ENCODE data around the gene MTHFD2L.

The MTHFD2L gene

DNA sequence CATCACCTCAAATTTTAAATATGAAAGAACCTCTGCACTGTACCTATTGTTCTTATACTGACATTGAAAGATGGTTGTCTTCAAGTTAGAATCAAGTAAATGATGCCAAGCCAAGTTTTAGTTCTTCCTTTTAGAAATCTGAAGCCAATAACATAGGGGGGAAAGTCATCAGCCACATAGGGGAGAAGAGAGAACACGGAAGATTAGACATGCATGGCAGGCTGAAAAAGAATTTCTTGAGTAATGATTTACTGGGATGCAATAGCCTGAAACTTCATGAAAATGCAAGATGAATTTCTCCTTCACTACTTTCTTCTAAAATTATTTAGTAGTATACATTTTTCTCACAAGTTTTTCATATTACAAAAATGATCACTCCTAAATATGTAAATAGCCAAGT is 136.8 kb downstream of the MTHFD2L start:
- FAIRE-seq = no peak
- no peak for DNase-seq (ENCODE audit: insufficient read length, low spot score)
- TF ChIP-seq, protein P1, sequence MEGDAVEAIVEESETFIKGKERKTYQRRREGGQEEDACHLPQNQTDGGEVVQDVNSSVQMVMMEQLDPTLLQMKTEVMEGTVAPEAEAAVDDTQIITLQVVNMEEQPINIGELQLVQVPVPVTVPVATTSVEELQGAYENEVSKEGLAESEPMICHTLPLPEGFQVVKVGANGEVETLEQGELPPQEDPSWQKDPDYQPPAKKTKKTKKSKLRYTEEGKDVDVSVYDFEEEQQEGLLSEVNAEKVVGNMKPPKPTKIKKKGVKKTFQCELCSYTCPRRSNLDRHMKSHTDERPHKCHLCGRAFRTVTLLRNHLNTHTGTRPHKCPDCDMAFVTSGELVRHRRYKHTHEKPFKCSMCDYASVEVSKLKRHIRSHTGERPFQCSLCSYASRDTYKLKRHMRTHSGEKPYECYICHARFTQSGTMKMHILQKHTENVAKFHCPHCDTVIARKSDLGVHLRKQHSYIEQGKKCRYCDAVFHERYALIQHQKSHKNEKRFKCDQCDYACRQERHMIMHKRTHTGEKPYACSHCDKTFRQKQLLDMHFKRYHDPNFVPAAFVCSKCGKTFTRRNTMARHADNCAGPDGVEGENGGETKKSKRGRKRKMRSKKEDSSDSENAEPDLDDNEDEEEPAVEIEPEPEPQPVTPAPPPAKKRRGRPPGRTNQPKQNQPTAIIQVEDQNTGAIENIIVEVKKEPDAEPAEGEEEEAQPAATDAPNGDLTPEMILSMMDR (IDR thresholded peaks at IDR 0.05; ENCODE audit: insufficient read depth, missing control alignments) = no peak

DNA sequence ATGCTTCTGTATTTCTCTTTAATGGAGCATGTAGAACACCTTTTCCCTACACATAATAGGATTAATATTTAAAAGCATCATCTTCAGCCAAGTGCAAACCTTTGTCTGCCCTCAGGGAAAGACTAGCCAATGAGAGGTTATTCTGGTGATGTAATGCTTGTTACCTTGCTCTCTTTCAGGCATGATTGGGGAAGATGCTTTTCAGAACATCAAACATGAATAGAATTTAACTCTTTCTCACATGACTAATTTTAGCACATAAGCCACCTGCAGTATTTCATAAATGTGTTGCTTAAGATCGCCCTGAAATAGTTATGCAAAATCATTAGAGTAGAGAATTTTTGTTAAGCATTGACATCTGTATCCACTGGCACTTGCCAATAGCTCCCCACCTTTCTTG is 139.6 kb downstream of the MTHFD2L start:
- no peak for FAIRE-seq
- TF ChIP-seq, protein P1 (IDR thresholded peaks at IDR 0.05; ENCODE audit: insufficient read depth, missing control alignments) = no peak

DNA sequence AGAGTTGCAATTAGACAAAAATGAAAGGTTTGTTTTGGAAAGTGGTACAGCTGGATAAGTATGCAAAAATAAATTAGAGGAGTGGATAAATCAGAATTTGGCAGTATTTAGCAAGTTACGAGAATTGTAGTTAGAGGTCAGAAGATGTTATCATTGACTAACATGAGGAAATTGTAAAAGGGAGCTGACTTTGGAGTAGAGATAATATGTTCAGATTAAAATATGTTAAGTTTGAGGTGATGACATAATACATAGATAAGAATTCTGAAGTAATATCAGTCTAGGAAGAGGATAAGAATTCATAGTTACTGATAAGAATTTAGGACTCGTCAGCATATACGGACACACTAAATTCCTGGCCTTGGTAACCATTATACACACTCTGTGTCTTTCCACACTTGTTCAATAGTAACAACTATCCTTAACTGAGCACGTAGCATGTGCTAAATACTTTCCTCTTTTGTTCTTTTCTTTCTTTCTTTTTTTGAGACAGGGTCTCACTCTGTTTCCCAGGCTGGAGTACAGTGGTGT is 146.2 kb downstream of the MTHFD2L start:
- DNase-seq (ENCODE audit: insufficient read length, low spot score) (no peak), FAIRE-seq (no peak)
- TF ChIP-seq, protein P1 (IDR thresholded peaks at IDR 0.05; ENCODE audit: insufficient read depth, missing control alignments) = no peak

More for the DNA sequence above, 139.6 kb downstream of the MTHFD2L start:
- no peak for DNase-seq (ENCODE audit: insufficient read length, low spot score)

DNA sequence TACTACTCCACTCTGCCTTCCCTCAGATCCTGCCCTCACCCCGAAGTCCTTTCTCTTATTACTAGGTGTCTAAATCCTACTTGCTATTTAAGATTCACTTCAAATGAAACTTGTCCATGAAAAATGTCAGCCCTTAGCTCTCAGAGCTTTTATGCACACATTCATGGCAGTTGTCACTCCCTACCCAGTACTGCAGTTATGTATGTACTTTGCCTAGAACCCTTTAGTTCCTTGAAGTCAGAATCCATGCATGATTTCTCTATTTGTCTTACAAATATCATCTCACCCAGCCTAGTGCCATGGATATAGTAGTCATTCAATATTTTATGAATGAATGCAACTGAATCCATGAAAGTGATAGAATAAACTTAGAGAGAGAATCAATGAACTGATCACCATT is 147.1 kb downstream of the MTHFD2L start:
- DNase-seq (ENCODE audit: insufficient read length, low spot score) = no peak
- FAIRE-seq = no peak
- TF ChIP-seq, protein P1 (IDR thresholded peaks at IDR 0.05; ENCODE audit: insufficient read depth, missing control alignments) = no peak

DNA sequence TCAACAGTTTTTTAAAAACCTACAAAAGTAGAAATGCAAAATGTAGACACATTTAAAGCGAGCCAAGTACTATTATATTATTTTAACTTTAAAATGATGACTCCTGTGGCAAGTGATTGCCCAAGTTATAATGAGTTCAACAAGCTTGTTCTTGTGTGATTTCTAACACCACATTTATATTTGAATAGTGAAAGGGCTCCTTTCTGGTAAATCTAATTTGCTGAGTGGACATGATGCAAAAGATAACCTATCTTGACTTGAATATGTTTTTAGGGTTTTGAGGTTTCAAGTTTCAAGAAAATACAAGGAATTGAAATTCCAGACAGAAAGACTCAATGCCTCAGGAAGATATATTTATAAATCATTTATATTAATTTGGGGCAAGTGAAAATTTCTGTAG is 149.3 kb downstream of the MTHFD2L start:
- DNase-seq (ENCODE audit: insufficient read length, low spot score) (no peak), FAIRE-seq (no peak)
- TF ChIP-seq, protein P1 (IDR thresholded peaks at IDR 0.05; ENCODE audit: insufficient read depth, missing control alignments) = no peak

DNA sequence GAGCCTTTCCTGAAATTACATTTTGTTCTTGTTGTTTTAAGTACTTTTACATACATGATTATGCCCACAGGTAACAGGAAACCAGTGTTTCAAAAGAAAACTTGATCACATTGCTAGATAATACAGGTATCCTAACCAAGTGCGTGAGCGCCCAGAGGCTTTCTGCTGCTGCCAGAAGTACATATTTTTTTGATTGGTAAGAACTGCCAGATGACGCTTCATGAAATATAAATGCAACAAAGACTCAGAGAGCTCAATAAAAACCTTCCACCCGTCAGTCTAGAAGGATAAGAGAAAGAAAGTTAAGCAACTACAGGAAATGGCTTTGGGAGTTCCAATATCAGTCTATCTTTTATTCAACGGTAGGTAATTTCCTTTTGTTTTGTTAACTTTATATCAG is 150.3 kb downstream of the MTHFD2L start, which contains the start of gene EPGN:
Gene EPGN (plus strand): TSS at position 256 of the 400 bp plus-strand sequence. CDS start 64 bp downstream, at position 320.
- TF ChIP-seq, protein P1 (IDR thresholded peaks at IDR 0.05; ENCODE audit: insufficient read depth, missing control alignments) = no peak
- FAIRE-seq = no peak
- DNase-seq (ENCODE audit: insufficient read length, low spot score) = no peak

DNA sequence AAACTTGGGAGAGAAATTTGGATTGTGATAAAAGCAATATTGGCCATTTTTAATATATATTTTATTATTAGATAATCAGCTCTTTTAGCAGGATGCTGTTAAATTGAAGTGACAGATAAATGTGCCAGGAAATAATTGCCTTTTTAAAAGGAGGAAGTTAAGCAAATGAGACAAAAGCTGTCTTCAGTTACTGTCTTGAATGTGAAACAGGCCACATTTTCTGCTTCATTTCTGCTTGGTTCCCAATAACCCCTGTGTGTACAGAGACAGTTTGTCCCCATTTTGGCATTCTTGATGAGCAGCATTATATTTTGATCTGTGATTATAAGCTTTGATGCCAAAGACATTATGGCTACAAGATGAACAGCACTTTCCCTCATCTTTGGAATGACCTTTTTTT is 151.3 kb downstream of the MTHFD2L start:
- TF ChIP-seq, protein P1 (IDR thresholded peaks at IDR 0.05; ENCODE audit: insufficient read depth, missing control alignments) = no peak
- no peak for FAIRE-seq
- DNase-seq (ENCODE audit: insufficient read length, low spot score) = no peak
